SKM-1 (cell line): ENCODE results near the gene SPATA25.

Source experiments
- DNase-seq: peaks from one replicate; lab custom pipeline; 2025; ENCODE audit not compliant: unreplicated experiment; lab: John Stamatoyannopoulos, UW

Gene SPATA25

GRCh38 chr20:45867136-45867818 lies 20.1 kb downstream of the SPATA25 start:
- no peak for DNase-seq

GRCh38 chr20:45866454-45866853 lies 21.0 kb downstream of the SPATA25 start:
- DNase-seq = no peak

GRCh38 chr20:45863543-45864470 lies 23.6 kb downstream of the SPATA25 start:
- DNase-seq = no peak

GRCh38 chr20:45861221-45862075 lies 26.0 kb downstream of the SPATA25 start:
- DNase-seq = no peak

GRCh38 chr20:45860560-45861220 lies 26.7 kb downstream of the SPATA25 start:
- DNase-seq = no peak

- no peak for DNase-seq
Measured at GRCh38 chr20:45859916-45860315, 27.5 kb downstream of the SPATA25 start.

GRCh38 chr20:45857882-45858216 lies 29.6 kb downstream of the SPATA25 start:
- DNase-seq = no peak

- DNase-seq = peak; percentile 99
Measured at GRCh38 chr20:45857114-45857881, 30.1 kb downstream of the SPATA25 start, which contains the start of the genes ACOT8 and ZSWIM3. Gene ACOT8, minus strand, starts transcription at chr20:45857392. Its CDS starts 77 bp downstream, at chr20:45857315. Gene ZSWIM3, plus strand, starts transcription at chr20:45857614. Its CDS starts 212 bp downstream, at chr20:45857826.

- DNase-seq = no peak
Measured at GRCh38 chr20:45853484-45853883, 33.9 kb downstream of the SPATA25 start.

- DNase-seq = no peak
Measured at GRCh38 chr20:45852326-45852725, 35.1 kb downstream of the SPATA25 start.

GRCh38 chr20:45851501-45851900 lies 35.9 kb downstream of the SPATA25 start:
- no peak for DNase-seq

- DNase-seq = no peak
Measured at GRCh38 chr20:45850926-45851325, 36.5 kb downstream of the SPATA25 start.

GRCh38 chr20:45850238-45850637 lies 37.2 kb downstream of the SPATA25 start:
- no peak for DNase-seq

- DNase-seq = no peak
Measured at GRCh38 chr20:45848969-45849582, 38.3 kb downstream of the SPATA25 start.

- no peak for DNase-seq
Measured at GRCh38 chr20:45848421-45848820, 39.0 kb downstream of the SPATA25 start.

GRCh38 chr20:45845452-45845851 lies 42.0 kb downstream of the SPATA25 start:
- no peak for DNase-seq

GRCh38 chr20:45843506-45843905 lies 43.9 kb downstream of the SPATA25 start:
- no peak for DNase-seq

GRCh38 chr20:45842169-45842812 lies 45.1 kb downstream of the SPATA25 start:
- DNase-seq = no peak
